ENCODE measurements around the gene MAPK9.

- TF ChIP-seq CTCF (conservative IDR thresholded peaks at IDR 0.05; ENCODE audit: low read length) (no peak), EZH2phosphoT487 (IDR thresholded peaks at IDR 0.05; ENCODE audit: borderline replicate concordance, low read depth, low read length) (no peak)
Measured at GRCh38 chr5:180212363-180213255, 79.3 kb downstream of the MAPK9 start.

Data from OCI-LY7 (cell line).